Measurements from ENCODE around the gene HPCAL1.
"Not testable (repeated sequence)": the region's sequence is repeated elsewhere in the genome, so short reads cannot be mapped to it uniquely, and the experiment has no call there.

HPCAL1 gene

GRCh38 chr2:10452956-10453904 is 150.5 kb downstream of the HPCAL1 start:
- peaks cover 3% of the 10 kb centered on the region; the same call in 1 of the 2 replicates for H3K4me1 ChIP-seq (ENCODE audit: insufficient read depth, low read length)
- H3K9ac ChIP-seq (ENCODE audit: low read depth, low read length), result no peak overlapping the region
- no peaks in the 10 kb centered on the region for H3K36me3 ChIP-seq (ENCODE audit: insufficient read depth, low read length)

GRCh38 chr2:10453905-10454298 is 151.2 kb downstream of the HPCAL1 start:
- peaks cover 3% of the 10 kb centered on the region; the same call in 1 of the 2 replicates for H3K4me1 ChIP-seq (ENCODE audit: insufficient read depth, low read length)
- no peaks in the 10 kb centered on the region for H3K9me3 ChIP-seq (ENCODE audit: control insufficient read depth, insufficient read depth, low read length)
- H3K36me3 ChIP-seq (ENCODE audit: insufficient read depth, low read length), result no peaks in the 10 kb centered on the region
- no peak overlapping the region for H3K9ac ChIP-seq (ENCODE audit: low read depth, low read length)

More at GRCh38 chr2:10452956-10453904, 150.5 kb downstream of the HPCAL1 start:
- no peaks in the 10 kb centered on the region for H3K9me3 ChIP-seq (ENCODE audit: control insufficient read depth, insufficient read depth, low read length)

GRCh38 chr2:10454505-10454904 is 151.8 kb downstream of the HPCAL1 start:
- no peaks in the 10 kb centered on the region for H3K36me3 ChIP-seq (ENCODE audit: insufficient read depth, low read length)
- H3K4me1 ChIP-seq (ENCODE audit: insufficient read depth, low read length), result peaks cover 2% of the 10 kb centered on the region; the same call in 1 of the 2 replicates
- no peak overlapping the region for H3K9ac ChIP-seq (ENCODE audit: low read depth, low read length)
- no peaks in the 10 kb centered on the region for H3K9me3 ChIP-seq (ENCODE audit: control insufficient read depth, insufficient read depth, low read length)

- not testable (repeated sequence) for H3K4me1 ChIP-seq (ENCODE audit: insufficient read depth, low read length); H3K9me3 ChIP-seq (ENCODE audit: control insufficient read depth, insufficient read depth, low read length); H3K36me3 ChIP-seq (ENCODE audit: insufficient read depth, low read length); H3K9ac ChIP-seq (ENCODE audit: low read depth, low read length)
These were observed 154.5 kb downstream of the HPCAL1 start for GRCh38 chr2:10457195-10457594.

GRCh38 chr2:10457846-10458598 is 155.3 kb downstream of the HPCAL1 start:
- Histone ChIP-seq H3K36me3 (ENCODE audit: insufficient read depth, low read length) (no peaks in the 10 kb centered on the region), H3K9me3 (ENCODE audit: control insufficient read depth, insufficient read depth, low read length) (no peaks in the 10 kb centered on the region), H3K9ac (ENCODE audit: low read depth, low read length) (no peak overlapping the region), H3K4me1 (ENCODE audit: insufficient read depth, low read length) (no peaks in the 10 kb centered on the region)

- no peaks in the 10 kb centered on the region for H3K9me3 ChIP-seq (ENCODE audit: control insufficient read depth, insufficient read depth, low read length)
- no peaks in the 10 kb centered on the region for H3K36me3 ChIP-seq (ENCODE audit: insufficient read depth, low read length)
- no peak overlapping the region for H3K9ac ChIP-seq (ENCODE audit: low read depth, low read length)
- H3K4me1 ChIP-seq (ENCODE audit: insufficient read depth, low read length), result no peaks in the 10 kb centered on the region
These were observed 157.7 kb downstream of the HPCAL1 start for GRCh38 chr2:10460366-10460796.

GRCh38 chr2:10462178-10463083 is 159.7 kb downstream of the HPCAL1 start:
- Histone ChIP-seq H3K36me3 (ENCODE audit: insufficient read depth, low read length) (no peaks in the 10 kb centered on the region), H3K9me3 (ENCODE audit: control insufficient read depth, insufficient read depth, low read length) (no peaks in the 10 kb centered on the region), H3K9ac (ENCODE audit: low read depth, low read length) (no peak overlapping the region), H3K4me1 (ENCODE audit: insufficient read depth, low read length) (no peaks in the 10 kb centered on the region)

GRCh38 chr2:10465910-10466309 is 163.2 kb downstream of the HPCAL1 start:
- Histone ChIP-seq H3K9me3 (ENCODE audit: control insufficient read depth, insufficient read depth, low read length) (no peaks in the 10 kb centered on the region), H3K9ac (ENCODE audit: low read depth, low read length) (no peak overlapping the region), H3K4me1 (ENCODE audit: insufficient read depth, low read length) (no peaks in the 10 kb centered on the region), H3K36me3 (ENCODE audit: insufficient read depth, low read length) (no peaks in the 10 kb centered on the region)

- H3K36me3 ChIP-seq (ENCODE audit: insufficient read depth, low read length), result no peaks in the 10 kb centered on the region
- no peaks in the 10 kb centered on the region for H3K9me3 ChIP-seq (ENCODE audit: control insufficient read depth, insufficient read depth, low read length)
- H3K4me1 ChIP-seq (ENCODE audit: insufficient read depth, low read length), result no peaks in the 10 kb centered on the region
- no peak overlapping the region for H3K9ac ChIP-seq (ENCODE audit: low read depth, low read length)
These were observed 164.1 kb downstream of the HPCAL1 start for GRCh38 chr2:10466801-10467200.

GRCh38 chr2:10467401-10467800 is 164.7 kb downstream of the HPCAL1 start:
- Histone ChIP-seq H3K9ac (ENCODE audit: low read depth, low read length) (no peak overlapping the region), H3K36me3 (ENCODE audit: insufficient read depth, low read length) (no peaks in the 10 kb centered on the region), H3K9me3 (ENCODE audit: control insufficient read depth, insufficient read depth, low read length) (no peaks in the 10 kb centered on the region), H3K4me1 (ENCODE audit: insufficient read depth, low read length) (no peaks in the 10 kb centered on the region)

- Histone ChIP-seq H3K9me3 (ENCODE audit: control insufficient read depth, insufficient read depth, low read length) (no peaks in the 10 kb centered on the region), H3K9ac (ENCODE audit: low read depth, low read length) (no peak overlapping the region), H3K4me1 (ENCODE audit: insufficient read depth, low read length) (no peaks in the 10 kb centered on the region), H3K36me3 (ENCODE audit: insufficient read depth, low read length) (no peaks in the 10 kb centered on the region)
These were observed 166.6 kb downstream of the HPCAL1 start for GRCh38 chr2:10469301-10469700.

- H3K9me3 ChIP-seq (ENCODE audit: control insufficient read depth, insufficient read depth, low read length), result no peaks in the 10 kb centered on the region
- H3K36me3 ChIP-seq (ENCODE audit: insufficient read depth, low read length), result no peaks in the 10 kb centered on the region
- H3K9ac ChIP-seq (ENCODE audit: low read depth, low read length), result no peak overlapping the region
- no peaks in the 10 kb centered on the region for H3K4me1 ChIP-seq (ENCODE audit: insufficient read depth, low read length)
These were observed 167.4 kb downstream of the HPCAL1 start for GRCh38 chr2:10469955-10470608.

GRCh38 chr2:10471046-10471571 is 168.4 kb downstream of the HPCAL1 start:
- Histone ChIP-seq H3K36me3 (ENCODE audit: insufficient read depth, low read length) (no peaks in the 10 kb centered on the region), H3K9ac (ENCODE audit: low read depth, low read length) (no peak overlapping the region), H3K4me1 (ENCODE audit: insufficient read depth, low read length) (no peaks in the 10 kb centered on the region), H3K9me3 (ENCODE audit: control insufficient read depth, insufficient read depth, low read length) (no peaks in the 10 kb centered on the region)
